Stimulated activated naive CD8-positive, alpha-beta T cell treated with anti-CD3 and anti-CD28 coated beads, Interleukin-15, Interleukin-2, amounts not matched to agents 100 U/mL and 50 U/mL, for 24 hours (primary cell): ENCODE data around the gene ZNF784.

Experiments
- ATAC-seq: fragments of 150-1000 bp; cut with Tn5 transposase; one replicate; pipeline ENCODE4 v1.10.0; 2021
- DNase-seq: peaks from one replicate; pipeline ENCODE4 v3.0.0; 2021

The ZNF784 gene

DNA sequence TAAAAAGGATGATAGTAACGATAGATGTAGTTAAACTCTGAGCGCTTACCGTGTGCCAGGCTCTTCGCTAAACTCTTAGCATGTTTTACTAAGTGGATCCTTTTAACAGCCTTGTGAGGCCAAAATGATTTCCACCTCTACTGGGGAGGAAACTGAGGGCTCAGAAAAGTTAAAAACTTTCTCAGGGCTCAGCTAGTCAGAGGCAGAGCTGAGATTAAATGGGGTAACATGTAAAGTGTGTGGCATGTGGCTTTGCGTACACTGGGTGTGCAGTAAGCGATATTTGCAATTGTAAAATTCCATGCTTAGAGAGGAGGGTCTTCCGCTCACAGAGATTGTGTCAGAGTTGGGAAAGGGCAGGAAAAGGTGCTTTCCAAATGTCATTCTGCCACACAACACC is 32.2 kb upstream of the ZNF784 start:
- DNase-seq (no peak), ATAC-seq (no peak)

DNA sequence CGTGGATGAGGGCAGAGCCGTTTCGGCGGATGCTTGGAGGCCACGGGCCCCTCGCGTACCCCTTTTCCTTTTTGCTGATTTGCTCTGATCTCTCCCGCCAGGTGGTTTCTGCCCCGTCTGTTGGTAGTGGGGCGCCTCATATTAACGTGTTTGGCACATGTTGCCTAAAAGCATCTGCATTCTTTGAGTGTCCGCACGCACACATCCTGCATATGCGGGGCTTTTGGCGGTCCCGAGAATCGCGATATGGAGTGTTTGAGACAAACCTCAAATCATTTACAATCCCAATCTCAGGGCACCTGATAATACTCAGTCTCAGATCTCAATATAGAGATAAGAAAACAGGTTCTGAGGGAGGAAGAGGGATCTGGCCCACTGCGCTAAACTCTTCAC is 31.3 kb upstream of the ZNF784 start:
- ATAC-seq = no peak
- no peak for DNase-seq

DNA sequence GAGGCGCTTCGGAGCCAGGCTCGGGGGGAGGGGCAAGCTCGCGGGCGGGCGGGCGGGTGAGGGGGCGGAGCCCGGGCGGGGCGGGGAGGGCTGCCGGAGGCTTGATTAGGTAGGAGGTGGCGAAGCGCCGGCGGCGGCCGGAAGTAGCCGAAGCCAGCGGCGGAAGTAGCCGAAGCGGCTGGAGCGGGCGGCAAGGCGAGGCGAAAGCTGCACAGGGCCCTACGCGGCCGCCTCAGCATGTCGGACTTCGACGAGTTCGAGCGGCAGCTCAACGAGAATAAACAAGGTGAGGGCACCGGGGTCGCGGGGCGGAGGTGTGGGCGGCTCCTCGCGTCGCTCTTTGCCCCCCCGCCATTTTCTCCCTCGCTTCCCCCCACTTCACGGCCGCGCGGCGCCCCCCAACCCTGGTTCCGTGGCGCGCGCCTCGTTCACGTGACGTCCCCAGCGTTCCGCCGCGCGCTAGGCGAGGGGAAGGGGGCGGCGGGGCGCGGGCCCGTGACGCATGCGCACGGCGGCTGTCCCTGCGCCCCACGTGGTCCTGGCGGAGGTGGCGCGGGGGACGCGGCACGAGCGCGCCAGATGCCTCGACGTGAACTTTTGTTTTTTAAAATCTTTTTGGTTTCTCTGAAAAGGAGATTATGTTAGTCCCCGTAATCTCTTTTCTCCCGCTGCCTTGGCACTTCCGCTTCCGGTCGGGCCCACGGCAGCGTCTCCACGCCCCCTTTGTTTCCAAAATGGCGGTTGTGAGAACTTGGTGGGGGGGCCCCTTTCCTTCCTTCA is 30.7 kb upstream of the ZNF784 start, which contains the start of gene U2AF2:
Gene U2AF2, plus strand, starts transcription at position 168 of the 780 bp plus-strand sequence. Its CDS starts 70 bp downstream, at position 238.
- DNase-seq (peak; percentile 98), ATAC-seq (peak; percentile 55)

DNA sequence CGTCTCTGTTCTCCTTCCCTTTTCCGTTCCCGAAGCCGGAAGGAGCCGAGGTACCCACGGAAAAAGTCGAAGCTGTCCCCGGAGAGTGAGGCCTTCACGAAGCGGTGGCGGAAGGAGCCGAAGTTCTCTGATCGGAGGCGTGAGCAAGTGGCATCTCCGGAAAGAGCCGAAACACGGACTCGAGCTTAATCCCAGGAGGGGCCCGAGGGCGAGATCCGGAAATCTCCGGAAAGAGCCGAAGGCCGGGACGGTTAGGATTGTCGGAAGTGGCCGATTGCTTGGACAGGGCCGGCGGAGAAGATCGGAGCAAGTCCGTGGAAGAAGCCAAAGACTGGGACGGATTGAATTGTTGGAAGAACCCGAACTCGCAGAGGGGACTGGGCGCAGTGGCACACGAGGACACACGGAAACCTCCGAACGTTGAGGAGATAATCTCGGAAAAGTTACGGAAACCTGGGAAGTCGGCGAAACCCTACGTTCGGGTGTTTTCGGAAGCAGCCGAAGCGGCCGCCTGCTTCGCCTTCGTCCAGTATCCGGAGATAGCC is 30.0 kb upstream of the ZNF784 start:
- ATAC-seq = peak; percentile 76
- DNase-seq = peak; percentile 98

DNA sequence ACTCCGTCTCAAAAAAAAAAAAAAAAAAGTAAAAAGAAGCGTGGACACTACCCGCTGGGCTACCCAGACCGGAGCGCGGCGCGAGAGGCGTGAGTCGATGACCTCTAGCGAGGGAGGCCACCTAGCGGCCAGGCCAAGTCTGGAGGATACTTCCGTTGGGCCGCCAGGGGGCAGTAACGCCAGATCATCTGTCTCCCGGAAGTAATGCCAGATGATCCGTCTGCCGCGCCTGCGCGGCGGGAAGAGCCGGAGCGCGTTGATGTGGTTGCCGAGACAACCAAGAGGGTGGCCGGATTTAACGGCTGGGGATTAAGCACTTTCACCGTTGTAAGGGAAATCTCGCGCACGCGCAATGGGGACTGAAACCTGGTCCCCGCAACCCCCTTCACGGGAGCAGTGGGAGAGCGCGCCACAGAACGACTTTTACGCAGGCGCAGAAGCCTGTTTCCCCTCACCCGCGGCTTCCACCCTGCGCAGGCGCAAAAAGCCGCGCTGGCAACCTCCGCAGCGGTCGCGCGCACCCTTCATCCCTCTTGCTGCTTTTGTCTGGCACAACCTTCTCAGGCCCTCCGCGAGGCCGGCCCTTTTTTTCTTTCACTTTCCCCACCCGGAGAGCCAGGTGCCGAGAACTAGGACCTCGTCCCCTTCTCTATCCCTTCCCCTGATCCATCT is 29.4 kb upstream of the ZNF784 start:
- peak; percentile 96 for DNase-seq
- peak; percentile 48 for ATAC-seq

DNA sequence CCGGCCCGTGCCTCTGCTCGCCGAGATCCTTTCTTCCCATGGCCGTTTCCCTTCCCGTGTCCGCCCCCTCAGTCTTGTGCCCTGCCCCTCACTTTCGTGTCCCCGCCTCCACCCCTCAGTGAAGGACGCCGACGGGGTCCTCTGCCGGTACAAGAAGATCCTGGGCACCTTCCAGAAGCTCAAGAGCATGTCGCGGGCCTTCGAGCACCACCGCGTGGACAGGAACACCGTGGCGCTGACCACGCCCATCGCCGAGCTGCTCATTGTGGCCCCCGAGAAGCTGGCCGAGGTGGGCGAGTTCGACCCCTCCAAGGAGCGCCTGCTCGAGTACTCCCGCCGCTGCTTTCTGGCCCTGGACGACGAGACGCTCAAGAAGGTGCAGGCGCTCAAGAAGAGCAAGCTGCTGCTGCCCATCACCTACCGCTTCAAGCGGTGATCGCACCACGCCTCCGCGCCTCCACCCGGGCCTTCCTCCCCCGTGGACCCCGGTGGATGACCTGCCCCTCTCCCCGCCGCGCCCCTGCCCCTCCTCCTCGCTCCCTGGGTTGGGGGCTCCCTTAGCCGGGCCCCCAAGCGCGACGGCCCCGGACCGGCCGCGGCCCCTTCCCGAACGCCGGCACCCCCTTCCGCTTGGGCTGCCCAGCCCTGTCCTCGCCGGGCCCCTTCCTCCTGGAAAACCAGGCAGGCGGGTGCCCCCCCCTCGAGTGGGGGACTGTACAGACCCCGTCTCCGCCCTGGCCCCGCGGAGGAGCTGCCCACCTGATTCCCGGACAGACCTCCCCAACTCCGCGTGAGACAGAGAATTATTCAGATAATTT is 28.2 kb upstream of the ZNF784 start:
- no peak for ATAC-seq
- no peak for DNase-seq

DNA sequence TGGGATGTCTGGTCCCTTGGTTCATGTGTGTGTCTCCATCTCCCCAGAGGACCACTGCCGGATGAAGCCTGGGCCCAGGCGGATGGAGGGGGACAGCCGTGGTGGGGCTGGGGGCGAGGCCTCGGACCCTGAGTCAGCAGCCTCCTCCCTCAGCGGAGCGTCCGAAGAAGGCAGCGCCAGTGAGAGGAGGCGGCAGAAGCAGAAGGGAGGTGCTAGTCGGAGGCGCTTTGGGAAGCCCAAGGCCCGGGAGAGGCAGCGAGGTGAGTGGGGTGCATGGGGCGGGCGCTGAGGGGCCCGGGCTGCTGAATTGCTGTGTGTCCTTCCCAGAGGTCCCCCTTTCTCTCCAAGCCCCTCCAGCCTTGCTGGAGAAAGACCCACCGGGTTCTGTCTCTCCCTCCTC is 26.9 kb upstream of the ZNF784 start:
- DNase-seq (no peak), ATAC-seq (no peak)

DNA sequence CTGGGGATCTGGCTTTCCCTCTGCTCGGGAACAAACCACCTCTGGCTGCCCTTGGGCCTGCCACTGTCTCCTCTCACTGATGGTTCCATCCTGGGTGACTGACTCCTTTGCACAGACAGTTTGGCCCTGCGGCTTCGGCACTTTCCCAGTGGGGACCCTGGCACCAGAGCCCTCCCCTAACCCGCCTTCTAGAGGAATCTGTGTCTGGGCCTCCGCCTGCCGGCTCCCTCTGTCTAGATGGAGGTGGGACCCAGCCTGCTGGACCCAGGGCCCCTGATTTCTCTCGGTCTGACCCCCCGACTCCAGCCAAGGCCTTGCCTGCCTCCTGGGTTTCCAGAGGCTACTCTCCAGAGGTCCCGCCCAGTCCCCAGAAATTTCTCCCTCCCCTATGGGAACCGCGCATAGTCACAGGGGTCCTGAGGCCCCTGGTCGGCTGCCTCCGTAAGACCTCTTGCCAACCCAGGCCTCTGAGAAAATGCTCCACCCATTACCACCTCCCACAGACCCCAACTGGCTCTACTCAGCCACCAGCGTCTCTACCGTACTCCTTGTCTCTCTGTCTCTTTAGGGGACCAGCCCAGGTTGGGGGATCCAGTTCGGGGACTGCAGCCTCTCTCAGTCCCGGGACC is 26.4 kb upstream of the ZNF784 start:
- ATAC-seq = no peak

DNA sequence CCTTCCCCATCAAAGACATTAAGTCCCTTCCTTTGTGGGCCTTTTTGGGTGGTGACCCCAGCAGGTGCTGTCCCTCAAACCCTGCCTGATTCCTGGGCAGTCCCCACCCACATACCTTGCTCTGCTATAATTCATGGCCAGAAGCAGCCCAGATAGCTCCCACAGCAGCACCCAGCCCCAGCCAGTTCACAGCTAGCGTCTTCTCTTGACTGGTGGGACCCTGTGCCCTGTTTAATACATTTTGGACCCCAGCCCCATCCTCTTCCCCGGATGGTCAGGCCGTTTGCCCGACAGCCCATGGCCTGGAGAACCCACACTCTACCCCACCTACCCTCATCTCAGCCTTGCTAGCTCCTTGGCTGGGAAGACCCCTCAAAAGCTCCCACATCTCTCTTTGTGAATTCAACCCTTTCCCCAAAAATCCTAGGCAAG is 25.8 kb upstream of the ZNF784 start:
- DNase-seq = peak; percentile 66
- no peak for ATAC-seq

More for the DNA sequence above, 26.4 kb upstream of the ZNF784 start:
- DNase-seq = no peak

DNA sequence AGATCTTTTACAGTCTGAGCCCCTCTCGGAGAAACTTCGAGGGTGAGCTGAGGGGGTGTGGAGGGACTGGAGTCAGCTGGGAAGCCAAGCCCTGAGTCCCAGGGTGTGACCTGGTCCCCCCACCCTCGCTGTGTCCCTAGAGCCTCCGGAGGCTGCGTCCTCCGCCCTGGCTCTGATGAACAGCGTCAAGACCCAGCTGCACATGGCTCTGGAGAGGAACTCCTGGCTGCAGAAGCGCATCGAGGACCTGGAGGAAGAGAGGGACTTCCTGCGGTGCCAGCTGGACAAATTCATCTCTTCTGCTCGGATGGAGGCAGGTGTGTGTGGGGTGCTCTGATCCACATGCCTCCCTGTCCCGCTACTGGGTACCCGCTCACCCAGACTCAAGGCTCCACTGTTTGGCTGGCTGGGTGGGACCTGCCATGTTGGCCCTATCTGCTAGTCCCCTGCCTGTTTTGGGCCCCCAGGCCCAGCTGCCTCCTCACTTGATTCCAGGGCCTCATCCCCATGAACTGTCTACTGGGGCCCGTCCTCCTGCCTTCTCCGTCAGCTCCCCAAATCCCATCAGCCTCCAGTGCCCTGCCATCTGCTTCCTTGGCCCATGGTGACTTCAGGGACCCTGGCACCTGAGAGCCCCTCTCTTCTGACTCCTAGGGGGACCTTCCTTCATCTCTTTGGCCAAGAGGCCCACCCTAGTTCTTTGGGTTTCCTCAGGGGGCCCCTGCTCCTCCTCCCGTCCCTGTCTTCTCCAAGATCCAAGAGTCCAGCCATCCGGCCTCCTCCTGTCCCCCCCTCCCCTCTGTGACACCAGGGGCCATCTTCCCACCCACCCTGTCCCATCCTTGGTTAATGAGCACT is 25.1 kb upstream of the ZNF784 start:
- no peak for ATAC-seq

DNA sequence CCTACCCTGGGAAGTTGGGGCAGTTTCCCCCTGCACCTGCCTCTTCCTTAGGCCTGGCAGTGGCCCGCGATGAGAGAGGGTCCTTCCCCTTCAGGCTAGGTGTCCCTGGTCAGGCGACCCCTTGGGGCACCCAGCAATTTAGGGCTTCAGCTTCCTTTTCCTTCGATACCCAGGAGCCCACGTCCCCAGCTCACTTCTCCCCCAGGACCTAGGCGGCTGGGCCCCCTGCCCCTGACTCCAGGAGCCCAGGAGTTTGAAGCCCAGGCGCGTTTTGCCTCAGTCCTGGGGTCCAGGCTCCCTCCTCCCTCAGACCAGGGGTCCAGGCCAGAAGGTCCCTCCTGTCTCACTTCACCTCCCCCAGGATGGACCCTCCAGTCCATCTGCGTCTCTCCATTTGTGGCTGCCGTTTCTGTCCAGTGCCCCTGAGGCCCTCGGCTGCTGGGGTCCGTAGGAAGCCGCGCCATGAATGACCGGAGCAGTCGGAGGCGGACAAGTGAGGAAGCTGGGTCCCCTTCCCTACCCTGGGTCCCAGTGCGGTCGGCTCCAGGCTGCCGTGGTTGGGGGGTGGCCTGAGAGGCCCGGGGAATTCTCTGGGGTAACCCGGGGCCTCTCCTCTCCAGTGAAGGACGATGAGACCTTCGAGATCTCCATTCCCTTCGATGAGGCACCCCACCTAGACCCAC is 24.4 kb upstream of the ZNF784 start:
- no peak for DNase-seq
- ATAC-seq = no peak

More for the DNA sequence above, 25.1 kb upstream of the ZNF784 start:
- no peak for DNase-seq

DNA sequence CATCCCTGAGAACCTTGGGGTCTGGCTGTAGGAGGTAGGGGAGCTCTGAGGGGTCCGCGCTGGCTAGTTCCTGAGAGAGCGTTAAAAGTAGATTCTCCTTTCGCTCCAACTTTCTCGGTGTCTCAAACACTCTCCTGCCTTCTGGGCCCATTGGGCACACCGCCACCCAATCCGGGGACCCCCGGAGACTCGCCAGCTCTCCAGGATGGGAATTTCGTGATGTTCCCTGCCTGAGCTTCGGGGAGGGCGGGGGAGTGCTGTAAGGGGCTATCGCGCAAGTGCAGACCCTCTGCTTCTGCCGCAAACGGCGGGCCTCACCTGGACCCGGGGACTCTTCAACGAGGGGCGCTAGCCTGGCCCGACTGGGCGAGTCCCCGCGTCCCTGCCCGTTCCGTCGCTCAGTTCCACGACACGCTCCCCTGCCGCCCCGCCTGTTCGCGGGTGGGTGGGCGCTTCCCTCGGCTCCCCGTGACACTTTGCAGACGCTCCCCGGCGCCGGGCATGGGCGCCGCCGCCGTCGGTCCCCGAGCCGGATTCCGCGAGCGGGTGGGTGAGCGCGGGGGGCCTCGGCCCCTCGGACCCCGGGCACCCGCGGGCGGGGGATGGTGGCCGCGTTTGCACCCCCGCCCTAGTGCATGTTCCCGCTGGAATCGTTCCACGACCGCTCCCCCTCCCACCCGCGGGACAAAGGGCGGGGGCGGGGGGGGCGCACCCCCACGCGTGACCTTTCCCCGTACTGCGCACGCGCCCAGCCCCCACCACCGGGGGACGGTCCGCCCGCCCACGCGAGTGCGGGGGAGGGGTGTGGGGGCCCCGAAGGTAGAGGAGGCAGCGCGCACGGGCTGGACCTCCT is 23.6 kb upstream of the ZNF784 start, which contains the start of gene CCDC106:
Gene CCDC106, plus strand, starts transcription at position 481 of the 853 bp plus-strand sequence. CDS start 835 bp downstream, outside the sequence.
- ATAC-seq (peak; percentile 4), DNase-seq (peak; percentile 65)

DNA sequence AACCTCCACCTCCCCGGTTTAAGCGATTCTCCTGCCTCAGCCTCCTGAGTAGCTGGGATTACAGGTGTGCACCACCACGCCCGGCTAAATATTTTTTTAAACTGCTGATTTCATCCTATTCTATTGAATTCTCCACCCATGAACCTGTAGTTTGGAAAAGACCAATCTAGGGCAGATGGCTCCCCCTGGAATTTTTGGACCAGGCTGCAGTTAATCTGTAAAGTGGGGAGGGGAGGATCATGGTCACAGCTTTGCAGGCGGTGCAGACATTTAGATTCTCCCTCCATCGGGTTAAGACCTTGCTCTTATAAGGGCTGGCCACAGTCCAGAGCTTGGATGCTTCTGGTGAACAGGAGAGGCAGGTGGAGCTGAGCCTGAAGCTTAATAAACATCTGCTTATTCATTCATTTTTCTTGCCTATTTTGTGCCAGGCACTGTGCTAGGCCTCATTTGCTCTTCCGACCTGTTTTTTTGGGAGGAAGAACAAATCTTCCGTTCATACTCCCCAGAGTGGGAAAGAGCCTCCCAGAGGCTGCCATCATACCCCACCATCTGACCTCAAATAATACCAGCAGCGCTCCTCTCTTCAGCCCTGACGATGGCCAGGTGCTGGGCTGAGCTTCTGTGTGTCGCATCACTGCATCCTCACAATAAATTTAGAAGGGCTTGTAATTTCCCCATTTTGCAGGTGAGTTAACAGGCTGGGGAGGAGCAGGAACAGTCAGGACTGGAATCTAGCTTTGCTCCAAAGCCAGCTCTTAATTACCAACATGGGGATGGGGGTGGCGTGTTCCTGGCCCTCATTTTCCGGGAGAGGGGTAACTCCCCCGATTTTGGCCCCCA is 22.7 kb upstream of the ZNF784 start:
- DNase-seq (no peak), ATAC-seq (no peak)

DNA sequence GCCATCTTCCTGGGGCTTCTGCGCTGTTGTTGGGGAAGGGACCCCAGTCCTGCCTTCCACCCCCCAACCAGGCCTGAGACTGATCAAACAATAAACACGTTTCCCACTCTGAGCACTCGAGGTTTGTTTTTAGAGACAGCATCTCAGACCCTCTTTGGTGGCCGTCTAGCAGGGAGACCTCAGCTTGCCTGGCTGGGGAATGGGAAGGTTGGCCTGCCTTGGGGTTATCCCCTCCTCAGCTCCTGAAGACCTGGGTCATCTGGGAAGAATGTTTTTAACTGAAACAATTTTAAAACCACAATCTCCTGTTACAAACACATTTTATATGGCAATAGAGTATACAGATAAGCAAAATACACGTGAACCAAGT is 21.1 kb upstream of the ZNF784 start:
- no peak for DNase-seq
- no peak for ATAC-seq

DNA sequence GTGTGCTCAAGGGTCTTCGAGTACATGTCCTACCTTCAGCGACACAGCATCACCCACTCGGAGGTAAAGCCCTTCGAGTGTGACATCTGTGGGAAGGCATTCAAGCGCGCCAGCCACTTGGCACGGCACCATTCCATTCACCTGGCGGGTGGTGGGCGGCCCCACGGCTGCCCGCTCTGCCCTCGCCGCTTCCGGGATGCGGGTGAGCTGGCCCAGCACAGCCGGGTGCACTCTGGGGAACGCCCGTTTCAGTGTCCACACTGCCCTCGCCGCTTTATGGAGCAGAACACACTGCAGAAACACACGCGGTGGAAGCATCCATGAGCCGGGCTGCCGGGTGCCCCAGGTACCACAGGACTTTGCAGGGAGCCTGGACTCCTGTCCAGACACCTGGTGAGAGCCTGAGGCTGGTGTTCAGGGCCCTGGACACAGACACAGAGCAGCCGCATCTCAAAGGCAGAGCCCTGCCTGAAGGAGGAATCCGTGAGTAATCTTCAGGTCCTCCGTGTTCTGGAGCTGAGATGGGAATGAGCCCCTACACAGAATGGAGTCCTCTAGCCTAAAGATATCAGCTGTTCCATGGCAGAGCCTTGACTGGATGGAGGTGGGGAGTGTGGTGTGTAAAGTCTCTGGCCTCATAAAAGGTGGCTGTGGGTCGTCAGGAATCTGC is 20.6 kb upstream of the ZNF784 start:
- no peak for ATAC-seq
- no peak for DNase-seq

DNA sequence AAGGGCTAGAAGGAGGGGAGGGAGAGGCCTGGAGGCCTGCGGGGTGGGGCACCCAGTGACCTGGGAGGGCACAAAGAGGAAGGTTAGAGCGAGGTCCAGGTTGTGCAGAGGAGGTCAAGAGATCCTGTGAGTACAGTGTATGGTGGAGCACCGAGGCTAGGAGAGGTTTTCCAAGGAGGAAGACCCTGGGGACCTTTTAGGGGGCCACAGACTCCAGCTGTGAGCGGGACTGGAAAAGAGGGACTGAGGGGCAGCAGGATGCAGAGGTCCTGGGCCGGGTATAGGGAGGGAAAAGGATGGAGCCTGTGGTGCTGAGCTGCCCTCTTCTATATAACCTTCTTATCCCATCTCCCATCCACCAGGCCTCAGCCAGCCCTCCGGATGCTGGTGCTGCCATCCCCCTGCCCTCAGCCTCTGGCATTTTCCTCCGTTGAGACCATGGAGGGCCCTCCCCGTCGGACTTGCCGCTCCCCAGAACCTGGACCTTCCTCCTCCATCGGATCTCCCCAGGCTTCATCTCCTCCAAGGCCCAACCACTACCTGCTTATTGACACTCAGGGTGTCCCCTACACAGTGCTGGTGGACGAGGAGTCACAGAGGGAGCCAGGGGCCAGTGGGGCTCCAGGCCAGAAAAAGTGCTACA is 19.9 kb upstream of the ZNF784 start:
- DNase-seq (no peak), ATAC-seq (no peak)

DNA sequence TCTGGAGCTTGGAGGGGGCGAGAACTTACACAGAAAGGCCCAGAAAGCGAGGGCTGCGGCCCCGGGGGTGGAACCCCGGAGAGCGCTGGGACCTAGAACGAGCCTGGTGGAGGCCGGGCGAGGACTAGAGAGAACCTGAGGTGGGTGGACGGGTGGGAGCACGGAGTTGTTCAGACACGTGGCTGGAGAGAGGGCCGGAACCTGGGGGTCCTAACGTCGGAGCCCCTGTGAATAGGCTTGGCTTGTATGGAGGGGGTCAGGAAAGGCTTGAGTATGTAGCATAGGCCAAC is 19.5 kb upstream of the ZNF784 start:
- ATAC-seq (no peak), DNase-seq (no peak)
